Mammary epithelial cell (primary cell): Measurements from ENCODE around the gene CHRM3.

Source experiments
- CTCF ChIP-seq, 2 donors: IDR thresholded peaks in 1 of 2; conservative IDR thresholded peaks in 1 of 2; 2 replicates each; pipeline ENCODE4 v1.5.1; 2011 to 2012; ENCODE audit warnings: inconsistent platforms in 2 of 2, low read length in 2 of 2, mild to moderate bottlenecking in 2 of 2, control low read depth in 1 of 2, low read depth in 1 of 2; ENCODE audit not compliant: insufficient read depth in 1 of 2; ENCODE audit errors: extremely low read depth in 1 of 2
- EZH2 ChIP-seq: IDR thresholded peaks from 2 replicates; pipeline ENCODE4 v1.6.1; 2012; ENCODE audit warnings: low read length, inconsistent platforms, borderline replicate concordance

- no peak for TF ChIP-seq CTCF (conservative IDR thresholded peaks at IDR 0.05 in 1 of 2, IDR thresholded peaks at IDR 0.05 in 1 of 2; ENCODE audit: extremely low read depth in 1 of 2, insufficient read depth in 1 of 2, low read depth in 1 of 2, low read length in 2 of 2)
- no peak for TF ChIP-seq EZH2
These were observed 32.3 kb downstream of the CHRM3 start for GRCh38 chr1:239418681-239419080.
